ENCODE measurements around the gene SCAI. TPM values are rescaled to one million over a fixed set of nuclear protein-coding genes. Genes with fewer than 3 reads are reported as not detected.

The SCAI gene
- total and polyA plus RNA-seq, 2 experiments from 2014 or later: 13.3 to 35.0 TPM

DNA sequence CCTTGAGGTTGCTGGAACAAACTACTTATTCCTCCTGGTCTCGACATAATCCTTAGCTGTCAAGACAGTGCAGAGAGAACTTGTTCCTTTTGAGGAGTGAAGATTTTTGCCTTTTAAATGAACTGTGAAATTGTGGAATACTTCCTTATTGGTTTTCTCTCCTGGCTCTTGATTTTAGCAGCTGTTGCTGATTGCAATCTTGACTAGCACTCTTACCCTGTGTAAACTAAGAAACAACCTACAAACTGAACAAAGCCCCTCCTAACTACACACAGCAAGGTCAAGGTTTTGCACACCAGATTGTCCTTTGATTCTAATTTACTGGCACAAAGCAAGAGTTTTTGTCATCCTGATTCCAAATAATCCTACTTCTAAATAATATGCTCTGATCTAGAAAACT, 118.4 kb downstream of the SCAI start:
- Histone ChIP-seq H3K4me3 (no peak overlapping the region), H2AFZ (no peak overlapping the region), H3K9me2 (ENCODE audit: insufficient read depth) (no peaks in the 10 kb centered on the region), H3K79me2 (replicated peaks; ENCODE audit: insufficient read depth) (no peaks in the 10 kb centered on the region), H4K20me1 (replicated peaks; ENCODE audit: insufficient read depth) (0 out of 2 replicates have a peak, but pooled peaks cover 4% of the 10 kb centered on the region), H3K4me2 (no peak overlapping the region), H3K36me3 (ENCODE audit: insufficient read depth) (no peaks in the 10 kb centered on the region), H3K27ac (ENCODE audit: low read depth) (no peak overlapping the region), H3K27me3 (ENCODE audit: insufficient read depth) (no peaks in the 10 kb centered on the region), H3K4me1 (ENCODE audit: insufficient read depth) (no peaks in the 10 kb centered on the region), H3F3A (replicated peaks; ENCODE audit: low read depth) (no peaks in the 10 kb centered on the region)
- Mint-ChIP-seq H3K9me3 (no peaks in the 10 kb centered on the region), H3K4me3 (no peak overlapping the region), H3K27ac (no peak overlapping the region; the same call in 1 of the 2 replicates), H3K36me3 (ENCODE audit: low read depth) (peaks cover 41% of the 10 kb centered on the region), H3K27me3 (ENCODE audit: insufficient read depth, low read depth, poor library complexity) (no peaks in the 10 kb centered on the region), H3K4me1 (no peaks in the 10 kb centered on the region; the same call in 2 of the 3 replicates)
- DNase-seq (ENCODE audit: low spot score) (no peak), ATAC-seq (no peak)
- TF ChIP-seq JUNB (IDR thresholded peaks at IDR 0.05; ENCODE audit: unreplicated experiment): no peak
- TF ChIP-seq ZNF331 (CRISPR knock-in tag; IDR thresholded peaks at IDR 0.05; ENCODE audit: low read depth): no peak
- no peak for TF ChIP-seq CREB1 (CRISPR knock-in tag; IDR thresholded peaks at IDR 0.05; ENCODE audit: low read depth)
- TF ChIP-seq, protein P1, sequence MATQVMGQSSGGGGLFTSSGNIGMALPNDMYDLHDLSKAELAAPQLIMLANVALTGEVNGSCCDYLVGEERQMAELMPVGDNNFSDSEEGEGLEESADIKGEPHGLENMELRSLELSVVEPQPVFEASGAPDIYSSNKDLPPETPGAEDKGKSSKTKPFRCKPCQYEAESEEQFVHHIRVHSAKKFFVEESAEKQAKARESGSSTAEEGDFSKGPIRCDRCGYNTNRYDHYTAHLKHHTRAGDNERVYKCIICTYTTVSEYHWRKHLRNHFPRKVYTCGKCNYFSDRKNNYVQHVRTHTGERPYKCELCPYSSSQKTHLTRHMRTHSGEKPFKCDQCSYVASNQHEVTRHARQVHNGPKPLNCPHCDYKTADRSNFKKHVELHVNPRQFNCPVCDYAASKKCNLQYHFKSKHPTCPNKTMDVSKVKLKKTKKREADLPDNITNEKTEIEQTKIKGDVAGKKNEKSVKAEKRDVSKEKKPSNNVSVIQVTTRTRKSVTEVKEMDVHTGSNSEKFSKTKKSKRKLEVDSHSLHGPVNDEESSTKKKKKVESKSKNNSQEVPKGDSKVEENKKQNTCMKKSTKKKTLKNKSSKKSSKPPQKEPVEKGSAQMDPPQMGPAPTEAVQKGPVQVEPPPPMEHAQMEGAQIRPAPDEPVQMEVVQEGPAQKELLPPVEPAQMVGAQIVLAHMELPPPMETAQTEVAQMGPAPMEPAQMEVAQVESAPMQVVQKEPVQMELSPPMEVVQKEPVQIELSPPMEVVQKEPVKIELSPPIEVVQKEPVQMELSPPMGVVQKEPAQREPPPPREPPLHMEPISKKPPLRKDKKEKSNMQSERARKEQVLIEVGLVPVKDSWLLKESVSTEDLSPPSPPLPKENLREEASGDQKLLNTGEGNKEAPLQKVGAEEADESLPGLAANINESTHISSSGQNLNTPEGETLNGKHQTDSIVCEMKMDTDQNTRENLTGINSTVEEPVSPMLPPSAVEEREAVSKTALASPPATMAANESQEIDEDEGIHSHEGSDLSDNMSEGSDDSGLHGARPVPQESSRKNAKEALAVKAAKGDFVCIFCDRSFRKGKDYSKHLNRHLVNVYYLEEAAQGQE (IDR thresholded peaks at IDR 0.05; ENCODE audit: unreplicated experiment): no peak
- TF ChIP-seq NANOG (IDR thresholded peaks at IDR 0.05; ENCODE audit: borderline replicate concordance): no peak
- no peak for TF ChIP-seq POLR2AphosphoS5 (IDR thresholded peaks at IDR 0.05; ENCODE audit: low read depth)
- TF ChIP-seq ETS1 (IDR thresholded peaks at IDR 0.05): no peak
- no peak for TF ChIP-seq ZNF114 (CRISPR knock-in tag; IDR thresholded peaks at IDR 0.05)
- TF ChIP-seq EZH2phosphoT487 (IDR thresholded peaks at IDR 0.05; ENCODE audit: unreplicated experiment): no peak
- TF ChIP-seq EZH2 (IDR thresholded peaks at IDR 0.05; ENCODE audit: low read depth, unreplicated experiment): no peak
- TF ChIP-seq, protein P2, sequence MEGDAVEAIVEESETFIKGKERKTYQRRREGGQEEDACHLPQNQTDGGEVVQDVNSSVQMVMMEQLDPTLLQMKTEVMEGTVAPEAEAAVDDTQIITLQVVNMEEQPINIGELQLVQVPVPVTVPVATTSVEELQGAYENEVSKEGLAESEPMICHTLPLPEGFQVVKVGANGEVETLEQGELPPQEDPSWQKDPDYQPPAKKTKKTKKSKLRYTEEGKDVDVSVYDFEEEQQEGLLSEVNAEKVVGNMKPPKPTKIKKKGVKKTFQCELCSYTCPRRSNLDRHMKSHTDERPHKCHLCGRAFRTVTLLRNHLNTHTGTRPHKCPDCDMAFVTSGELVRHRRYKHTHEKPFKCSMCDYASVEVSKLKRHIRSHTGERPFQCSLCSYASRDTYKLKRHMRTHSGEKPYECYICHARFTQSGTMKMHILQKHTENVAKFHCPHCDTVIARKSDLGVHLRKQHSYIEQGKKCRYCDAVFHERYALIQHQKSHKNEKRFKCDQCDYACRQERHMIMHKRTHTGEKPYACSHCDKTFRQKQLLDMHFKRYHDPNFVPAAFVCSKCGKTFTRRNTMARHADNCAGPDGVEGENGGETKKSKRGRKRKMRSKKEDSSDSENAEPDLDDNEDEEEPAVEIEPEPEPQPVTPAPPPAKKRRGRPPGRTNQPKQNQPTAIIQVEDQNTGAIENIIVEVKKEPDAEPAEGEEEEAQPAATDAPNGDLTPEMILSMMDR (conservative IDR thresholded peaks at IDR 0.05; ENCODE audit: low read depth in 2 of 2): no peak
- TF ChIP-seq, protein P3, sequence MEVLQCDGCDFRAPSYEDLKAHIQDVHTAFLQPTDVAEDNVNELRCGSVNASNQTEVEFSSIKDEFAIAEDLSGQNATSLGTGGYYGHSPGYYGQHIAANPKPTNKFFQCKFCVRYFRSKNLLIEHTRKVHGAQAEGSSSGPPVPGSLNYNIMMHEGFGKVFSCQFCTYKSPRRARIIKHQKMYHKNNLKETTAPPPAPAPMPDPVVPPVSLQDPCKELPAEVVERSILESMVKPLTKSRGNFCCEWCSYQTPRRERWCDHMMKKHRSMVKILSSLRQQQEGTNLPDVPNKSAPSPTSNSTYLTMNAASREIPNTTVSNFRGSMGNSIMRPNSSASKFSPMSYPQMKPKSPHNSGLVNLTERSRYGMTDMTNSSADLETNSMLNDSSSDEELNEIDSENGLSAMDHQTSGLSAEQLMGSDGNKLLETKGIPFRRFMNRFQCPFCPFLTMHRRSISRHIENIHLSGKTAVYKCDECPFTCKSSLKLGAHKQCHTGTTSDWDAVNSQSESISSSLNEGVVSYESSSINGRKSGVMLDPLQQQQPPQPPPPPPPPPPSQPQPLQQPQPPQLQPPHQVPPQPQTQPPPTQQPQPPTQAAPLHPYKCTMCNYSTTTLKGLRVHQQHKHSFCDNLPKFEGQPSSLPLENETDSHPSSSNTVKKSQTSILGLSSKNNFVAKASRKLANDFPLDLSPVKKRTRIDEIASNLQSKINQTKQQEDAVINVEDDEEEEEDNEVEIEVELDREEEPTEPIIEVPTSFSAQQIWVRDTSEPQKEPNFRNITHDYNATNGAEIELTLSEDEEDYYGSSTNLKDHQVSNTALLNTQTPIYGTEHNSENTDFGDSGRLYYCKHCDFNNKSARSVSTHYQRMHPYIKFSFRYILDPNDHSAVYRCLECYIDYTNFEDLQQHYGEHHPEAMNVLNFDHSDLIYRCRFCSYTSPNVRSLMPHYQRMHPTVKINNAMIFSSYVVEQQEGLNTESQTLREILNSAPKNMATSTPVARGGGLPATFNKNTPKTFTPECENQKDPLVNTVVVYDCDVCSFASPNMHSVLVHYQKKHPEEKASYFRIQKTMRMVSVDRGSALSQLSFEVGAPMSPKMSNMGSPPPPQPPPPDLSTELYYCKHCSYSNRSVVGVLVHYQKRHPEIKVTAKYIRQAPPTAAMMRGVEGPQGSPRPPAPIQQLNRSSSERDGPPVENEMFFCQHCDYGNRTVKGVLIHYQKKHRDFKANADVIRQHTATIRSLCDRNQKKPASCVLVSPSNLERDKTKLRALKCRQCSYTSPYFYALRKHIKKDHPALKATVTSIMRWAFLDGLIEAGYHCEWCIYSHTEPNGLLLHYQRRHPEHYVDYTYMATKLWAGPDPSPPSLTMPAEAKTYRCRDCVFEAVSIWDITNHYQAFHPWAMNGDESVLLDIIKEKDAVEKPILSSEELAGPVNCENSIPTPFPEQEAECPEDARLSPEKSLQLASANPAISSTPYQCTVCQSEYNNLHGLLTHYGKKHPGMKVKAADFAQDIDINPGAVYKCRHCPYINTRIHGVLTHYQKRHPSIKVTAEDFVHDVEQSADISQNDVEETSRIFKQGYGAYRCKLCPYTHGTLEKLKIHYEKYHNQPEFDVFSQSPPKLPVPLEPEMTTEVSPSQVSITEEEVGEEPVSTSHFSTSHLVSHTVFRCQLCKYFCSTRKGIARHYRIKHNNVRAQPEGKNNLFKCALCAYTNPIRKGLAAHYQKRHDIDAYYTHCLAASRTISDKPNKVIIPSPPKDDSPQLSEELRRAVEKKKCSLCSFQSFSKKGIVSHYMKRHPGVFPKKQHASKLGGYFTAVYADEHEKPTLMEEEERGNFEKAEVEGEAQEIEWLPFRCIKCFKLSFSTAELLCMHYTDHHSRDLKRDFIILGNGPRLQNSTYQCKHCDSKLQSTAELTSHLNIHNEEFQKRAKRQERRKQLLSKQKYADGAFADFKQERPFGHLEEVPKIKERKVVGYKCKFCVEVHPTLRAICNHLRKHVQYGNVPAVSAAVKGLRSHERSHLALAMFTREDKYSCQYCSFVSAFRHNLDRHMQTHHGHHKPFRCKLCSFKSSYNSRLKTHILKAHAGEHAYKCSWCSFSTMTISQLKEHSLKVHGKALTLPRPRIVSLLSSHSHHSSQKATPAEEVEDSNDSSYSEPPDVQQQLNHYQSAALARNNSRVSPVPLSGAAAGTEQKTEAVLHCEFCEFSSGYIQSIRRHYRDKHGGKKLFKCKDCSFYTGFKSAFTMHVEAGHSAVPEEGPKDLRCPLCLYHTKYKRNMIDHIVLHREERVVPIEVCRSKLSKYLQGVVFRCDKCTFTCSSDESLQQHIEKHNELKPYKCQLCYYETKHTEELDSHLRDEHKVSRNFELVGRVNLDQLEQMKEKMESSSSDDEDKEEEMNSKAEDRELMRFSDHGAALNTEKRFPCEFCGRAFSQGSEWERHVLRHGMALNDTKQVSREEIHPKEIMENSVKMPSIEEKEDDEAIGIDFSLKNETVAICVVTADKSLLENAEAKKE (CRISPR knock-in tag; IDR thresholded peaks at IDR 0.05): no peak
- TF ChIP-seq STAT1 (IDR thresholded peaks at IDR 0.05; ENCODE audit: unreplicated experiment): no peak
